GM18873 (cell line): ENCODE results near the gene SETD2.
A peak's percentile ranks its signal among the peaks of the same experiment; 100 is the strongest.

Source experiments
- ATAC-seq: cut with Tn5 transposase; IDR thresholded peaks from one replicate; pipeline ENCODE4 v1.9.1; 2021; ENCODE audit warnings: mild to moderate bottlenecking, moderate library complexity, moderate number of reproducible peaks; ENCODE audit not compliant: unreplicated experiment, low FRiP score

SETD2 gene

DNA sequence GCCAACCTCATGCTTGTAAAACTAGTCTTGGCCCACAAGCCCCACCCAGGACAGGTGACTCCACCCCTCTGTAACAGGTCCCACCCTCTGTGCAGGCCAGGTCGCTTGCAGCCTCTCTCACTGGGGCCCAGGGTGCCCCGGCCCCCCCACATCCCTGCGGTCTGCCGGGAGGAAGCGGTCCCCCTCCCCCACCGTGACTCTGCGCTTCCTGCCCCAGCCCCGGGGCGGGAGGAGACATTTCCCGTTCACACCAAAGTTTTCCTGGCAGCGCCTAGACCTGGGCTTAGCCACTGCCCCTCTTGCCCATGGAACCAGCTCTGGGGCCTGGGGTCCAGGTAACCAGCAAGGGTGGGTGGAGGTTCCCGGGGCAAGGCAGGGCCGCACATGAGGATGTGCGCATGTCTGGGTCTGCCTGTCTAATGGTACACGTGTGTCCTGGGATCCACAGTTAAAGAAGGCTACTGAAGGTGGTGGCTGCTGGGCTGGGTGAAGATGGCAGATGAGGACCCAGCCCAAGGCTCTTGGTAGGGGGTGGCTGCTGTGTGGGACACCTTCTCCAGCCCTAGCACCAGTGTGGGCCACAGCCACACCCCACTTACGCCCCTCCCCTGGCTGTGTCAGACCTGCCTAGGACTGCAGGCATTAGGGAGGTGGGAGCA, 176.0 kb downstream of the SETD2 start:
- ATAC-seq: peak; percentile 46

GRCh38 chr3:46987319-46987742, 176.6 kb downstream of the SETD2 start:
- ATAC-seq: no peak

- no peak for ATAC-seq
Observed at GRCh38 chr3:46986782-46987310, 177.1 kb downstream of the SETD2 start.

DNA sequence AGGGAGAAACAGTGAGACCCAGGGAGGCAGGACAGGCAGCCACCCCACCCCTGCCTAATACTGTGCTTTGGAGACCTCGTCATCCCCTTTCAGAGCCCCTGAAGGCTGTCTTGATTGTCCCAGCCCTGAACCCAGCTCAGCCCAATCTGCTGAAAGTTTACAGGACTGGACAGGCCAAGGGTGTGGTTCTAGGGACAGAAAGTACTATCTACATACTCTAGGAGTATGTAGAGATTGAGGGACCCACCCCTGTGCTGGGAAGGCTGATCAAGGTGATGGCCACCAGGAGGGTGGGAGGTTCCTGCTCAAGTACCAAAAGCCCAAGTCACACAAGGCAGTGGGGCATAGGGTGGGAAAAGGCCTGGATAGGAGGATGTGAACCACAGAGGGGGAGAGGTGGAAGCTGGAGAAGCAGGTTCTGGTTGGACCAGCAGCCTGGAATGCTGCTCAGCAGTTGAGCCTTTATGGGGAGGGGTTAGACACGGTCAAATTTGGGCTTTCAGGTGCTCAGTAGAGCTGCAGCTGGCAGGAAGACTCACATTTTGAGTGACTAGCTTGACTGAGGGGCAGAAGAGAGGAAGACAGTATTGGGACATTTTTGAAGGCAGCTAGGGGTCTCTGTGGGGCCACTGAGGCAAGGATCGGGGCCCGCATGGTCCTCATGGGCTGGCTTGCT, 177.7 kb downstream of the SETD2 start:
- ATAC-seq: no peak

DNA sequence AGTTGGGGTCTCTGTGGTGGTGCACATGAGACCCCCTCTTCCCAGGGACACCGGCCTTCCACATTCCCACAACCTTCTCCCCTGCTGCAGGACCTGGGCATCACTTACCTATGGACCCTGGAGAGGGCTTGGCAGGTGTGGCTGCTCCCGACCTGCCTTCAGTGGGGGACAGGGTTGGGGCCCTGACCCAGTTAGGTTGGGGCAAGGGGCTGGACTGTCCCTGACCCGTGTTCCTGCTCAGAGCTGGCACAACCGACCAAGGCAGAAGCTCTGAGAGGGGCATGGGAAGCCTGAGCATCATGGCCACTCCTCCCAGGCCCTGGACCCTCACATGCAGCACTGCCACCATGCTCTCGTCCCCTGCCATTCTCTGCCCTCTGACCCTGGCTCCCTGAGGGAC, 178.3 kb downstream of the SETD2 start:
- ATAC-seq: no peak

DNA sequence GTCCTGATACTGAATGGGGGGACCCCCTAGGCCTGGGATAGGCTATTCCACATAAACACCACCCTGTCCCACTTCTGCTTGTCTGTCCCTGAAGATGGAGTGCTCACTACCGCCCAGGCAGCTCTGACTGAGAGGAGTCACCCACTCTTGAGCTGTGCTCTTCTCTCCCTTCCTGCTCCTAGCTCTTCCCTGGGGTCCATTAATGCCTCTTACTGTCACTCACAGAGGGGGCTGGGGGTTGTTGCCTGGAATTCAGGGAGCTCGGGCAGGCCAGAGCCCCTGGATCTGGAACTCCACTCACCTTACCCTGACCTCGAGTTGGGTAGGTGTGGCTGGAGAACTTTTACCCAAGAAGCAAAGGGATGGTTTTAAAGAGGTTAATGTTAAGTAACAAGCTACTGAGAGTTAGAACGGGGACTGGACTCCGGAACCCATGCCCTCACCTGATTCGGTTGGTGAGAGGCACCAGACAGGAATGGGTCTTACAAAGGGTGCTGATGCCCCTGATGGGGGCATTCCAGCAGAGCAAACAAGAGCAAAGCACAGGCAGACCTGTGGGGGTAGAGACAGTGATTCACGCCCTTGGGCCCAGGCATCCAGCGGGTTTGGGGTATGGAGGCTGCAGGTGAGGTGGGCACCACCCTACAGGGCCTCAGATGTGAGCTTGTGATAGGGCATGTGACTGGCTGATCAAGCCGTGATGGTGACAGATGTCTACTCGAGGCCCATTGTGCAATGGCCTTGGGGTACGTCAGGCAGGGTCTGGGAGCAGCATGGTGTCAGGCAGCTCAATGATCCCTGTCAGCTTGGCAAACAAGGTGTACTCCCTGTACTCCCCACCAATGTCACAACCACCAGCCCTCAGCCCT, 179.1 kb downstream of the SETD2 start:
- ATAC-seq: no peak

GRCh38 chr3:46982546-46982945, 181.4 kb downstream of the SETD2 start:
- no peak for ATAC-seq

- no peak for ATAC-seq
Observed at GRCh38 chr3:46981932-46982471, 181.9 kb downstream of the SETD2 start.

DNA sequence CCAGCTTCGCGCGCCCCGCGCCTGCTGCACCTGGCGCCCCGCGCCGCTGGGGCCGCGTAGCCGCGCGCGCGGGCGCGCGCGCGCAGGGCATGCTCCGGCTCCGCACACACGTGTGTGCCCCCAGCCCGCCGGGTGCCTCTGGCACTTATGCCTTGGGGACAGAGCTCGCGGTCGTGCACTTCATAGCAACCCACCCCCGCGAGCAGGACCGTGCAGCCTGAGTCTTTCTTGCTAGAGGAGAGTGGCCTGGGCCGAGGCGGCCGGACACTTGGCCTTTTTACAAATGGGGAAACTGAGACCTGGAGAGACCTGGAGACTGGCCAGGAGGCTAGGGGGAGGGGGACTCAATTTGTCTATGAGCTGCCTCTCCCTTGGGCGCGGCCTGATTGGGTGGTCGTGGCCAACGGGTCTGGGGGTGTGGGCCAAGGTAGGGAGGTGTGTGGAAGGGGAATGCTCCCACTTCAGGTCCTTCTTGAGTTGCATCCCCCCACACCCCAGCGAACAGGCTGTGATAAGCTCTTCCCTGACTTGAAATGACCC, 183.9 kb downstream of the SETD2 start:
- ATAC-seq: peak; percentile 1

- peak; percentile 65 for ATAC-seq
Observed at GRCh38 chr3:46978985-46979944, 184.6 kb downstream of the SETD2 start, which contains the start of gene NBEAL2. TSS of gene NBEAL2 (plus strand) at chr3:46979666. CDS start at chr3:46979862, 196 bp downstream.

- no peak for ATAC-seq
Observed at GRCh38 chr3:46978381-46978780, 185.5 kb downstream of the SETD2 start.

GRCh38 chr3:46977811-46978195, 186.1 kb downstream of the SETD2 start:
- no peak for ATAC-seq

GRCh38 chr3:46976326-46977190, 187.4 kb downstream of the SETD2 start, which contains the start of gene CCDC12:
TSS of gene CCDC12 (minus strand) at chr3:46976745. CDS start at chr3:46976732, 13 bp downstream.
- peak; percentile 61 for ATAC-seq

GRCh38 chr3:46974421-46975171, 189.3 kb downstream of the SETD2 start:
- no peak for ATAC-seq

DNA sequence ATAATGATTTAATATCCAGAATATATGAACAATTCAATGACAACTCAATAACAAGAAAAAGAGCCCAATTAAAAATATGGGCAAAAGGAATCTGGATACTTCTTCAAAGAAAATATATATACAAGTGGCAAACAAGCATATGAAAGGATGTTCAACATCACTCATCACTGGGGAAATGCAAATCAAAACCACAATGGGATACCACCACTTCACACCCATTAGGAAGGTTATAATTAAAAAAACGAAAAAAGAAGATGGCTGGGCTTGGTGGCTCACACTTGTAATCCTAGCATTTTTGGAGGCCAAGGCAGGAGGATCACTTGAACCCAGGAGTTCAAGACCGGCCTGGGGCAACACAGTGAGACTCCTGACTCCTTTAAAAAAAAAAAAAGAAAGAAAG, 191.5 kb downstream of the SETD2 start:
- no peak for ATAC-seq

DNA sequence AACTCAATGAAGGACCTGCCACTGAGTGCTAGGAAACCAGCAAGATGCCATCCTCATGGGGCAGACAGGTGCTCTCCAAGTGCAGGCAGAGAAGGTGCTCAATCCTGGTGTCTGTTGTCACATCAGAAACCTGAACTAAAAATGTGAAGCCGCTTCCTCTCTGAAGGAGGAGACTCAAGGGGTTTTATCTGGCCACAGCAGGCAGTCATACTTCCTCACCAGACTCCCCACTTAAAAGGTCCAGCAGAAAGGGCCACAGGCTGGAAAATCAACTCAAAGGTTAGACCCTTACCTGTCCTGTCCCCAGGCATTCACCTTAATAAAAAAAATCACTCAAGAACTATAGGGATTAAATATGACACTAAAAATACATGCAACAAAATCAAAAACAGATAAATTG, 192.2 kb downstream of the SETD2 start:
- no peak for ATAC-seq

GRCh38 chr3:46971151-46971550, 192.8 kb downstream of the SETD2 start:
- no peak for ATAC-seq
